HL-60 (cell line): ENCODE results near the gene MBD5.
A peak's percentile ranks its signal among the peaks of the same experiment; 100 is the strongest.

Experiments used
- DNase-seq, 2 experiments: peaks; one replicate each; pipeline ENCODE4 v3.0.0-alpha.2; 2010 to 2020; ENCODE audit warnings: low read depth in 1 of 2, low spot score in 1 of 2
- H3K27ac ChIP-seq: fragments of 250-450 bp; sonication (Bioruptor Pico); replicated peaks from 2 replicates; pipeline ENCODE4 v1.5.1; 2020; ENCODE audit warnings: mild to moderate bottlenecking, moderate library complexity
- H3K27me3 ChIP-seq: fragments of 250-450 bp; sonication (Bioruptor Pico); 2 replicates; pipeline ENCODE4 v1.5.1; 2021; ENCODE audit warnings: mild to moderate bottlenecking, moderate library complexity; ENCODE audit not compliant: insufficient read depth, poor library complexity, severe bottlenecking
- H3K4me3 ChIP-seq: replicated peaks from 2 replicates; pipeline ENCODE4 v1.5.1; 2011; ENCODE audit warnings: mild to moderate bottlenecking, control low read depth, low read length; ENCODE audit not compliant: insufficient read depth
- CTCF ChIP-seq: IDR thresholded peaks from one replicate; pipeline ENCODE4 v1.5.1; 2011; ENCODE audit warnings: low read length, control low read depth, inconsistent platforms; ENCODE audit not compliant: insufficient read depth
- GABPA ChIP-seq: IDR thresholded peaks from 2 replicates; pipeline ENCODE4 v1.6.1; 2012; ENCODE audit warnings: low read depth
- POLR2AphosphoS5 ChIP-seq: IDR thresholded peaks from 2 replicates; pipeline ENCODE4 v1.6.1; 2012; ENCODE audit warnings: low read depth
- REST ChIP-seq: IDR thresholded peaks from 2 replicates; pipeline ENCODE4 v1.6.1; 2012; ENCODE audit warnings: low read depth; ENCODE audit not compliant: insufficient replicate concordance
- SPI1 ChIP-seq: IDR thresholded peaks from 2 replicates; pipeline ENCODE4 v1.6.1; 2012; ENCODE audit warnings: low read depth, mild to moderate bottlenecking, borderline replicate concordance

Gene MBD5

DNA sequence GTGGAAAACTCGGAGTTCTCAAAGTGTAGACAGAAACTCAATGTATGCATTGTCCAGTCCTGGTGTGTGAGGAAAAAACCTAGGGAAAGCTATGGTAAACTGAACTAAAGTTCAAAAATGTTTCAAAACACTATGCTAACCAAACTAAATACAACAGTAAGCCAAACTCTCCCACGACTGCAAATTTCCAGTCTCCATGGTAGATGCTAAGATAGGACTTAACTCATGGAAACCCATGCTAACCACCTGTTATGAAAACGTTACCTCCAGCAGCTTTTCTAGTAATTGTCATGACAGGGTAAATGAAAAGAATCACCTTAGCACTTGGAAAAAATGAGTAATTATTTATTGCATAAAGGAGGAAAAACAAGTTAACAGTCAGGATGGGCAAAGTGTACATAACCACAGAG is 488.0 kb downstream of the MBD5 start:
- no peak overlapping the region for H3K4me3 ChIP-seq
- no peaks in the 10 kb centered on the region for H3K27me3 ChIP-seq
- DNase-seq: no peak
- H3K27ac ChIP-seq: no peak overlapping the region
- TF ChIP-seq REST: no peak
- TF ChIP-seq CTCF: no peak
- no peak for TF ChIP-seq GABPA
- TF ChIP-seq POLR2AphosphoS5: no peak
- TF ChIP-seq SPI1: no peak

- H3K27me3 ChIP-seq: no peaks in the 10 kb centered on the region
- peak; percentile 33 to 88 for DNase-seq
- H3K4me3 ChIP-seq: peak overlapping the region; percentile 31
- TF ChIP-seq POLR2AphosphoS5 (no peak), CTCF (peak; percentile 87)
- H3K27ac ChIP-seq: no peak overlapping the region
Measured at GRCh38 chr2:148509288-148509902, 488.5 kb downstream of the MBD5 start.

GRCh38 chr2:148511883-148512282 is 491.0 kb downstream of the MBD5 start:
- TF ChIP-seq GABPA: no peak
- TF ChIP-seq REST: no peak
- TF ChIP-seq CTCF: no peak
- no peak for TF ChIP-seq POLR2AphosphoS5
- TF ChIP-seq SPI1: no peak
- H3K4me3 ChIP-seq: no peak overlapping the region
- H3K27ac ChIP-seq: no peak overlapping the region
- DNase-seq: no peak
- no peaks in the 10 kb centered on the region for H3K27me3 ChIP-seq

DNA sequence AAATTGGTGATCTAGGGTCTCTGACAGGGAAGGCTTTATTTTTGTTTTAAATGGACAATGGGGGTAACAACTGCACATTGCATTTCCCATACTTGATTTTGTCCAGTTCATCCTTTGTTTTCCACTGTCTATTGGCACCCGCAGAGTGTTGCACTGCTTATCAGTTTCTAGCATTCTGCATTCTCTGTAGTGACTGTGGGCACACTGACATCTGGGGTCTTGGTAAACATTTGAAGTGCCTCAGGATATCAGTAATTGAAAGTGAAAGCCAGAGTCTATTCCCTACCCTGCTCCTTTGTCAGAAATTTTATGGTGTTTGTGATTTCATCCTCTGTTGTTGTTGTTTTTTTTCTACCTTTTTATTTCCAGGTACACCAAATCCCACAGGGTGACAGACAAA is 491.6 kb downstream of the MBD5 start:
- Histone ChIP-seq H3K27me3 (no peaks in the 10 kb centered on the region), H3K4me3 (no peak overlapping the region), H3K27ac (no peak overlapping the region)
- DNase-seq: no peak
- TF ChIP-seq GABPA (no peak), CTCF (no peak)
